ENCODE data around the gene BCR. TPM values are rescaled to one million over a fixed set of nuclear protein-coding genes. Genes with fewer than 3 reads are reported as not detected.

The BCR gene
- polyA plus RNA-seq, 1 donor (not counting 4 experiments of a cell fraction or from before 2014, with no cell fraction given): 25.8 TPM

GRCh38 chr22:23239429-23239828 lies 59.1 kb downstream of the BCR start:
- no peak overlapping the region for H3K4me3 ChIP-seq (ENCODE audit: control insufficient read depth in 2 of 3, extremely low read depth in 1 of 3, insufficient read depth in 2 of 3, low read depth in 1 of 3, low read length in 3 of 3)
- DNase-seq (ENCODE audit: low read depth, low spot score) (no peak), FAIRE-seq (no peak)
- peaks cover 0 to 13% of the 10 kb centered on the region in 2 experiments for H3K36me3 ChIP-seq (ENCODE audit: control insufficient read depth in 2 of 2, extremely low read depth in 1 of 2, insufficient read depth in 2 of 2, low read length in 2 of 2)
- no peak overlapping the region for H2AFZ ChIP-seq (ENCODE audit: control insufficient read depth, low read length)
- peaks cover 1% of the 10 kb centered on the region for H3K9me3 ChIP-seq (ENCODE audit: control insufficient read depth, low read depth, low read length)
- TF ChIP-seq EZH2 (IDR thresholded peaks at IDR 0.05; ENCODE audit: low read length): no peak
- TF ChIP-seq CTCF (optimal IDR thresholded peaks at IDR 0.05 in 1 of 3, IDR thresholded peaks at IDR 0.05 in 1 of 3, conservative IDR thresholded peaks at IDR 0.05 in 1 of 3; ENCODE audit: extremely low read depth in 1 of 3, insufficient read depth in 2 of 3, low read length in 3 of 3): no peak
- H4K20me1 ChIP-seq (ENCODE audit: control insufficient read depth, extremely low read depth, insufficient read depth, low read length): peaks cover 17% of the 10 kb centered on the region
- no peak overlapping the region for H3K9ac ChIP-seq (ENCODE audit: control insufficient read depth, extremely low read depth, insufficient read depth, low read length)
- H3K79me2 ChIP-seq (ENCODE audit: control insufficient read depth, insufficient read depth, low read length): peaks cover 90% of the 10 kb centered on the region
- no peaks in the 10 kb centered on the region for H3K27me3 ChIP-seq (ENCODE audit: control insufficient read depth, extremely low read depth, insufficient read depth, low read length)
- no peak overlapping the region for H3K27ac ChIP-seq (ENCODE audit: control insufficient read depth, insufficient read depth, low read length)
- H3K4me2 ChIP-seq (ENCODE audit: control insufficient read depth, extremely low read depth, insufficient read depth, low read depth, low read length): no peak overlapping the region
- H3K9me1 ChIP-seq (ENCODE audit: control insufficient read depth, extremely low read depth, insufficient read depth, low read length): peaks cover 5% of the 10 kb centered on the region
- H3K4me1 ChIP-seq (ENCODE audit: control insufficient read depth, extremely low read depth, insufficient read depth, low read length): peaks cover 18% of the 10 kb centered on the region
- dilution Hi-C loops (cut with MboI; ENCODE audit: extremely low pct_ligation_motif_present, low sequenced_read_pairs): no loop called here

- no peak overlapping the region for H2AFZ ChIP-seq (ENCODE audit: control insufficient read depth, low read length)
- H3K79me2 ChIP-seq (ENCODE audit: control insufficient read depth, insufficient read depth, low read length): peaks cover 90% of the 10 kb centered on the region
- H3K27me3 ChIP-seq (ENCODE audit: control insufficient read depth, extremely low read depth, insufficient read depth, low read length): no peaks in the 10 kb centered on the region
- no peak for TF ChIP-seq EZH2 (IDR thresholded peaks at IDR 0.05; ENCODE audit: low read length)
- TF ChIP-seq CTCF (optimal IDR thresholded peaks at IDR 0.05 in 1 of 3, IDR thresholded peaks at IDR 0.05 in 1 of 3, conservative IDR thresholded peaks at IDR 0.05 in 1 of 3; ENCODE audit: extremely low read depth in 1 of 3, insufficient read depth in 2 of 3, low read length in 3 of 3): peak; percentile 59 to 91 (median 71)
- peaks cover 4% of the 10 kb centered on the region for H3K9me1 ChIP-seq (ENCODE audit: control insufficient read depth, extremely low read depth, insufficient read depth, low read length)
- no peak overlapping the region for H3K4me3 ChIP-seq (ENCODE audit: control insufficient read depth in 2 of 3, extremely low read depth in 1 of 3, insufficient read depth in 2 of 3, low read depth in 1 of 3, low read length in 3 of 3)
- peaks cover 1% of the 10 kb centered on the region for H3K9me3 ChIP-seq (ENCODE audit: control insufficient read depth, low read depth, low read length)
- no peak for DNase-seq (ENCODE audit: low read depth, low spot score)
- FAIRE-seq: peak; percentile 72
- dilution Hi-C loops (cut with MboI; ENCODE audit: extremely low pct_ligation_motif_present, low sequenced_read_pairs): no loop called here
- H3K9ac ChIP-seq (ENCODE audit: control insufficient read depth, extremely low read depth, insufficient read depth, low read length): no peak overlapping the region
- H3K36me3 ChIP-seq (ENCODE audit: control insufficient read depth in 2 of 2, extremely low read depth in 1 of 2, insufficient read depth in 2 of 2, low read length in 2 of 2): peaks cover 0 to 21% of the 10 kb centered on the region in 2 experiments
- H3K4me1 ChIP-seq (ENCODE audit: control insufficient read depth, extremely low read depth, insufficient read depth, low read length): peaks cover 20% of the 10 kb centered on the region
- H3K4me2 ChIP-seq (ENCODE audit: control insufficient read depth, extremely low read depth, insufficient read depth, low read depth, low read length): no peak overlapping the region
- no peak overlapping the region for H3K27ac ChIP-seq (ENCODE audit: control insufficient read depth, insufficient read depth, low read length)
- H4K20me1 ChIP-seq (ENCODE audit: control insufficient read depth, extremely low read depth, insufficient read depth, low read length): peaks cover 24% of the 10 kb centered on the region
Measured at GRCh38 chr22:23240639-23241389, 60.5 kb downstream of the BCR start.
